Measurements from ENCODE around the gene WDR27. TPM values are rescaled to one million over a fixed set of nuclear protein-coding genes. Genes with fewer than 3 reads are reported as not detected.

Gene WDR27
- total RNA-seq, 5 donors from 2014 or later (not counting 1 experiment from before 2014, with no cell fraction given) = 39.7 to 71.5 (median 52.5) TPM

- no peak for DNase-seq
- no peak overlapping the region for H3K27ac ChIP-seq (ENCODE audit: low read length)
- Mint-ChIP-seq H3K27ac (no peak overlapping the region), H3K36me3 (no peaks in the 10 kb centered on the region), H3K27me3 (peaks cover 14 to 22% of the 10 kb centered on the region in 2 donors), H3K9me3 (peaks cover 6 to 24% (median 11%) of the 10 kb centered on the region in 3 donors), H3K4me3 (no peak overlapping the region), H3K4me1 (no peaks in the 10 kb centered on the region)
- ChIA-PET CTCF (no interaction called here), POLR2A (no interaction called here)
- H3K27me3 ChIP-seq (replicated peaks in 1 of 2; ENCODE audit: control insufficient read depth in 2 of 2, extremely low read depth in 1 of 2, insufficient read depth in 2 of 2, low read length in 1 of 2) = peaks cover 0 to 11% of the 10 kb centered on the region in 2 experiments
- no peaks in the 10 kb centered on the region for H3K36me3 ChIP-seq (ENCODE audit: control insufficient read depth in 2 of 2, extremely low read depth in 1 of 2, insufficient read depth in 1 of 2, low read length in 1 of 2)
- no peaks in the 10 kb centered on the region for H3K4me1 ChIP-seq (ENCODE audit: control insufficient read depth in 1 of 2, extremely low read depth in 1 of 2, insufficient read depth in 2 of 2, low read length in 2 of 2)
- no peaks in the 10 kb centered on the region for H3K9me3 ChIP-seq
- WGBS (ENCODE audit: insufficient coverage) = 91% methylated on average over 7 of the region's 9 CpGs
- no peak overlapping the region for H3K4me3 ChIP-seq (ENCODE audit: control insufficient read depth in 1 of 2, extremely low read depth in 1 of 2, low read length in 1 of 2)
- no peak for ATAC-seq (replicated peaks in 1 of 4)
Observed at GRCh38 chr6:169411296-169411695, 290.5 kb downstream of the WDR27 start.

GRCh38 chr6:169409742-169410312 lies 292.0 kb downstream of the WDR27 start:
- Mint-ChIP-seq H3K4me3 (no peak overlapping the region), H3K36me3 (no peaks in the 10 kb centered on the region), H3K27ac (no peak overlapping the region), H3K4me1 (no peaks in the 10 kb centered on the region), H3K9me3 (peaks cover under 1 to 11% (median 6%) of the 10 kb centered on the region in 3 donors), H3K27me3 (peaks cover 17 to 23% of the 10 kb centered on the region in 2 donors)
- H3K36me3 ChIP-seq (ENCODE audit: control insufficient read depth in 2 of 2, extremely low read depth in 1 of 2, insufficient read depth in 1 of 2, low read length in 1 of 2) = no peaks in the 10 kb centered on the region
- H3K4me3 ChIP-seq (ENCODE audit: control insufficient read depth in 1 of 2, extremely low read depth in 1 of 2, low read length in 1 of 2) = no peak overlapping the region
- ChIA-PET POLR2A (no interaction called here), CTCF (no interaction called here)
- WGBS (ENCODE audit: insufficient coverage) = 80% methylated on average over 1 of the region's 4 CpGs
- DNase-seq (no peak), ATAC-seq (replicated peaks in 1 of 4) (no peak)
- H3K9me3 ChIP-seq = no peaks in the 10 kb centered on the region
- H3K27me3 ChIP-seq (replicated peaks in 1 of 2; ENCODE audit: control insufficient read depth in 2 of 2, extremely low read depth in 1 of 2, insufficient read depth in 2 of 2, low read length in 1 of 2) = peaks cover 0 to 14% of the 10 kb centered on the region in 2 experiments
- H3K4me1 ChIP-seq (ENCODE audit: control insufficient read depth in 1 of 2, extremely low read depth in 1 of 2, insufficient read depth in 2 of 2, low read length in 2 of 2) = no peaks in the 10 kb centered on the region
- H3K27ac ChIP-seq (ENCODE audit: low read length) = no peak overlapping the region

GRCh38 chr6:169407325-169407724 lies 294.5 kb downstream of the WDR27 start:
- Histone ChIP-seq H3K27me3 (replicated peaks in 1 of 2; ENCODE audit: control insufficient read depth in 2 of 2, extremely low read depth in 1 of 2, insufficient read depth in 2 of 2, low read length in 1 of 2) (peaks cover 0 to 15% of the 10 kb centered on the region in 2 experiments), H3K9me3 (no peaks in the 10 kb centered on the region), H3K36me3 (ENCODE audit: control insufficient read depth in 2 of 2, extremely low read depth in 1 of 2, insufficient read depth in 1 of 2, low read length in 1 of 2) (no peaks in the 10 kb centered on the region), H3K4me1 (ENCODE audit: control insufficient read depth in 1 of 2, extremely low read depth in 1 of 2, insufficient read depth in 2 of 2, low read length in 2 of 2) (no peaks in the 10 kb centered on the region), H3K4me3 (ENCODE audit: control insufficient read depth in 1 of 2, extremely low read depth in 1 of 2, low read length in 1 of 2) (no peak overlapping the region), H3K27ac (ENCODE audit: low read length) (no peak overlapping the region)
- no peak for ATAC-seq (replicated peaks in 1 of 4)
- no peaks in the 10 kb centered on the region for H3K36me3 Mint-ChIP-seq
- WGBS (ENCODE audit: insufficient coverage) = no CpG with 5 or more reads among the region's 5 CpGs
- peaks cover 17 to 19% of the 10 kb centered on the region in 2 donors for H3K27me3 Mint-ChIP-seq
- ChIA-PET CTCF (no interaction called here), POLR2A (no interaction called here)
- H3K27ac Mint-ChIP-seq = no peak overlapping the region
- H3K4me1 Mint-ChIP-seq = no peaks in the 10 kb centered on the region
- no peak overlapping the region for H3K4me3 Mint-ChIP-seq
- H3K9me3 Mint-ChIP-seq = peaks cover 0 to 2% (median 0%) of the 10 kb centered on the region in 3 donors
- no peak for DNase-seq

Other genes with a start within 250 kb of the WDR27 start
- 10 to 100 TPM; 17.6 to 30.7 (median 26.2) TPM for gene C6orf120, start 97 bp upstream of the WDR27 start, total RNA-seq
- 10 to 100 TPM; 77.8 to 94.1 (median 85.5) TPM for gene PHF10, start 22.5 kb upstream of the WDR27 start, total RNA-seq
- 1 to 10 TPM; 1.9 to 3.9 (median 2.7) TPM for gene DYNLT2, start 49.5 kb upstream of the WDR27 start, total RNA-seq
- gene ERMARD, start 49.6 kb upstream of the WDR27 start, total RNA-seq = 10 to 100 TPM; 24.7 to 35.7 (median 29.9) TPM